HS-5 (cell line): ENCODE measurements around the gene NFIC.
"Not testable (repeated sequence)": the region's sequence is repeated elsewhere in the genome, so short reads cannot be mapped to it uniquely, and the experiment has no call there.

Experiments used
- DNase-seq: peaks from one replicate; pipeline ENCODE4 v3.0.0-alpha.2; 2012; ENCODE audit warnings: low read depth

Gene NFIC

GRCh38 chr19:3336680-3337523, 29.5 kb upstream of the NFIC start:
- no peak for DNase-seq

- DNase-seq, result no peak
Measured at GRCh38 chr19:3338541-3339181, 27.7 kb upstream of the NFIC start.

- DNase-seq, result no peak
Measured at GRCh38 chr19:3340340-3340739, 26.0 kb upstream of the NFIC start.

- DNase-seq, result no peak
Measured at GRCh38 chr19:3342246-3342645, 24.1 kb upstream of the NFIC start.

GRCh38 chr19:3342962-3343361, 23.4 kb upstream of the NFIC start:
- not testable (repeated sequence) for DNase-seq

GRCh38 chr19:3343619-3344502, 22.5 kb upstream of the NFIC start:
- no peak for DNase-seq

GRCh38 chr19:3344608-3345598, 21.5 kb upstream of the NFIC start:
- DNase-seq, result no peak

- no peak for DNase-seq
Measured at GRCh38 chr19:3345850-3346460, 20.4 kb upstream of the NFIC start.

GRCh38 chr19:3346677-3347353, 19.6 kb upstream of the NFIC start:
- no peak for DNase-seq

GRCh38 chr19:3348042-3348441, 18.3 kb upstream of the NFIC start:
- DNase-seq, result no peak

- not testable (repeated sequence) for DNase-seq
Measured at GRCh38 chr19:3348469-3348868, 17.9 kb upstream of the NFIC start.

- no peak for DNase-seq
Measured at GRCh38 chr19:3350014-3350663, 16.2 kb upstream of the NFIC start.

- no peak for DNase-seq
Measured at GRCh38 chr19:3351702-3352447, 14.5 kb upstream of the NFIC start.

- DNase-seq, result no peak
Measured at GRCh38 chr19:3353493-3353892, 12.9 kb upstream of the NFIC start.

GRCh38 chr19:3356805-3357204, 9.6 kb upstream of the NFIC start:
- DNase-seq, result no peak

- no peak for DNase-seq
Measured at GRCh38 chr19:3357271-3357991, 9.0 kb upstream of the NFIC start.

GRCh38 chr19:3357992-3358688, 8.2 kb upstream of the NFIC start:
- DNase-seq, result no peak

- no peak for DNase-seq
Measured at GRCh38 chr19:3358689-3359014, 7.7 kb upstream of the NFIC start.
